Mucosa of stomach (tissue), 1 donor: ENCODE data around the gene PPP4R2.
"Not testable (repeated sequence)": the region's sequence is repeated elsewhere in the genome, so short reads cannot be mapped to it uniquely, and the experiment has no call there.

Experiments used
- H3K27me3 ChIP-seq: one replicate; pipeline ENCODE4 v1.7.0; 2013; ENCODE audit warnings: mild to moderate bottlenecking, low read length; ENCODE audit not compliant: control insufficient read depth, insufficient read depth
- H3K36me3 ChIP-seq: one replicate; pipeline ENCODE4 v1.7.0; 2013; ENCODE audit warnings: low read length; ENCODE audit not compliant: control insufficient read depth, insufficient read depth
- H3K4me1 ChIP-seq: one replicate; pipeline ENCODE4 v1.7.0; 2013; ENCODE audit warnings: mild to moderate bottlenecking, low read length; ENCODE audit not compliant: control insufficient read depth, insufficient read depth
- H3K4me3 ChIP-seq: one replicate; pipeline ENCODE4 v1.7.0; 2013; ENCODE audit warnings: low read length
- H3K9ac ChIP-seq: one replicate; pipeline ENCODE4 v1.7.0; 2013; ENCODE audit warnings: mild to moderate bottlenecking, low read length, moderate library complexity
- H3K9me3 ChIP-seq: one replicate; pipeline ENCODE4 v1.7.0; 2013; ENCODE audit warnings: mild to moderate bottlenecking, low read length, moderate library complexity; ENCODE audit not compliant: control insufficient read depth
- donor health status: Pancreatic carcinoma.

PPP4R2 gene

GRCh38 chr3:72985576-72985975 lies 11.0 kb upstream of the PPP4R2 start:
- H3K9ac ChIP-seq = no peak overlapping the region
- no peaks in the 10 kb centered on the region for H3K27me3 ChIP-seq
- H3K4me3 ChIP-seq = no peak overlapping the region
- H3K4me1 ChIP-seq = peaks cover 13% of the 10 kb centered on the region
- no peaks in the 10 kb centered on the region for H3K9me3 ChIP-seq
- no peaks in the 10 kb centered on the region for H3K36me3 ChIP-seq

- Histone ChIP-seq H3K4me3 (no peak overlapping the region), H3K4me1 (no peaks in the 10 kb centered on the region), H3K27me3 (no peaks in the 10 kb centered on the region), H3K9me3 (no peaks in the 10 kb centered on the region), H3K36me3 (no peaks in the 10 kb centered on the region), H3K9ac (no peak overlapping the region)
Observed at GRCh38 chr3:72990701-72991395, 5.8 kb upstream of the PPP4R2 start.

GRCh38 chr3:72991522-72991921 lies 5.1 kb upstream of the PPP4R2 start:
- Histone ChIP-seq H3K4me1 (peaks cover 6% of the 10 kb centered on the region), H3K4me3 (no peak overlapping the region), H3K9ac (no peak overlapping the region), H3K9me3 (no peaks in the 10 kb centered on the region), H3K36me3 (no peaks in the 10 kb centered on the region), H3K27me3 (no peaks in the 10 kb centered on the region)

DNA sequence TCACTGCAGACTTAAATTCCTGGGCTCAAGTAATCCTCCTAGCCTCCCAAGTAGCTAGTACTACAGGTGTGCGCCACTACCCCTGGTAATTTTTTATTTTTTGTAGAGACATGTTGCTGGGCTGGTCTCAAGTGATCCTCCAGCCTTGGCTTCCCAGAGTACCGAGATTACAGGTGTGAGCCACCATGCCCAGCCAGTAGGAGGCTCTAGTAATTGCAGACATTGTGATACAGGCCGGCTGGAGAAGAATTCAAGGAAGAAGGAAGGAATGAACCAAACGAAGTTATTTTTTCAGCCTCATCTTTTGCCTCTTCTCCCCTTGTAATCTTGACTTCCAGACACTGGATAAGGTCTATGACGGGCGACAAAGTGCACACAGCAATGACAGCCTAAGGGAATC lies 3.2 kb upstream of the PPP4R2 start:
- Histone ChIP-seq H3K4me3 (no peak overlapping the region), H3K4me1 (peaks cover 6% of the 10 kb centered on the region)

GRCh38 chr3:72995337-72995736 lies 1.3 kb upstream of the PPP4R2 start:
- no peak overlapping the region for H3K4me3 ChIP-seq
- H3K36me3 ChIP-seq = no peaks in the 10 kb centered on the region
- H3K9me3 ChIP-seq = no peaks in the 10 kb centered on the region
- H3K27me3 ChIP-seq = no peaks in the 10 kb centered on the region
- peaks cover 6% of the 10 kb centered on the region for H3K4me1 ChIP-seq
- no peak overlapping the region for H3K9ac ChIP-seq

More for the DNA sequence above, 3.2 kb upstream of the PPP4R2 start:
- Histone ChIP-seq H3K36me3 (no peaks in the 10 kb centered on the region), H3K9ac (no peak overlapping the region), H3K9me3 (no peaks in the 10 kb centered on the region), H3K27me3 (no peaks in the 10 kb centered on the region)

GRCh38 chr3:72996121-72996472 lies 514 bp upstream of the PPP4R2 start:
- Histone ChIP-seq H3K27me3 (no peaks in the 10 kb centered on the region), H3K4me1 (peaks cover 6% of the 10 kb centered on the region), H3K36me3 (no peaks in the 10 kb centered on the region), H3K4me3 (peak overlapping the region; percentile 85), H3K9me3 (no peaks in the 10 kb centered on the region), H3K9ac (peak overlapping the region; percentile 88)

- Histone ChIP-seq H3K9me3 (no peaks in the 10 kb centered on the region), H3K4me3 (peak overlapping the region; percentile 85), H3K27me3 (no peaks in the 10 kb centered on the region), H3K36me3 (no peaks in the 10 kb centered on the region), H3K4me1 (peaks cover 9% of the 10 kb centered on the region), H3K9ac (peak overlapping the region; percentile 88)
Observed at GRCh38 chr3:72997421-72997961, 880 bp downstream of the PPP4R2 start.

DNA sequence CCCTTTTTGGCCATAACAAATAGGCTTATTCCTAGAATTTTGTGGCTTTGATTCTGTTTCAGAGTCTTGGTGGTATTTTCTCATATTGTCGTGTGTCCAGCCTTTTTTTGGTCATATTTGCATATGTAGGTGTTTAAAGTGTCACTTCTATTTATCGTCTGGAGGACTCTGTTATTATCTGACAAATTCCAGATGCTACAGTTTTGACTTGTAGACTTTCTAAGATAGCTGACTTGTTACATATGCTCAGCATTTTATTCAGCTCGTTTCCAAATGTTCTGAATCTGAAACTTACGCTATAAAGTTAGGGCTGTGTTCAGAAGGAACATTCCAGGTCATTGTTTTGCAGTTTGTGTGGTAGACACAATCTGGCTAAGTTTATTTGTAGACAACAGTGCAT lies 1.9 kb downstream of the PPP4R2 start:
- Histone ChIP-seq H3K36me3 (no peaks in the 10 kb centered on the region), H3K4me1 (peaks cover 9% of the 10 kb centered on the region)

GRCh38 chr3:72999951-73000350 lies 3.3 kb downstream of the PPP4R2 start:
- H3K27me3 ChIP-seq = no peaks in the 10 kb centered on the region
- no peak overlapping the region for H3K9ac ChIP-seq
- H3K9me3 ChIP-seq = no peaks in the 10 kb centered on the region
- H3K4me1 ChIP-seq = peaks cover 9% of the 10 kb centered on the region
- no peaks in the 10 kb centered on the region for H3K36me3 ChIP-seq
- H3K4me3 ChIP-seq = no peak overlapping the region

More for the DNA sequence above, 1.9 kb downstream of the PPP4R2 start:
- Histone ChIP-seq H3K9ac (peak overlapping the region; percentile 1), H3K4me3 (no peak overlapping the region), H3K27me3 (no peaks in the 10 kb centered on the region), H3K9me3 (no peaks in the 10 kb centered on the region)

- H3K4me1 ChIP-seq, H3K36me3 ChIP-seq, H3K4me3 ChIP-seq, H3K9me3 ChIP-seq, H3K9ac ChIP-seq, H3K27me3 ChIP-seq: not testable (repeated sequence)
Observed at GRCh38 chr3:73003050-73003449, 6.4 kb downstream of the PPP4R2 start.

DNA sequence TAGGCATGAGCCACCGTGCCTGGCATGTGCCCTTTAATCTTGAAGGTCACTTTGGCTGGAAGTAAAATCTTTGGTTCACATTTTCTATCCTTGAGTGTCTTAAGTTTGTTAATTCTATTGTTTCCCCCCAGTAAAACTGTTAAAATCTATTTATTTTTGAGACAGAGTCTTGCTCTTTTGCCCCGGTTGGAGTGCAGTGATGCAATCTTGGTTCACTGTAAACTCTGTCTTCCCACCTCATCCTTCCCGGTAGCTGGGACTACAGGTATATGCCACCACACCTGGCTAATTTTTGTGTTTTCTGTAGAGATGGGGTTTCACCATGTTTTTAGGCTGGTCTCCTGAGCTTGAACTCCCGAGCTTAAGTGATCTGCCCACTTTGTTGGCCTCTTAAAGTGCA lies 7.7 kb downstream of the PPP4R2 start:
- H3K4me1 ChIP-seq = peaks cover 3% of the 10 kb centered on the region
- no peak overlapping the region for H3K4me3 ChIP-seq
- no peaks in the 10 kb centered on the region for H3K9me3 ChIP-seq
- no peak overlapping the region for H3K9ac ChIP-seq
- H3K27me3 ChIP-seq = no peaks in the 10 kb centered on the region
- H3K36me3 ChIP-seq = peaks cover 6% of the 10 kb centered on the region

DNA sequence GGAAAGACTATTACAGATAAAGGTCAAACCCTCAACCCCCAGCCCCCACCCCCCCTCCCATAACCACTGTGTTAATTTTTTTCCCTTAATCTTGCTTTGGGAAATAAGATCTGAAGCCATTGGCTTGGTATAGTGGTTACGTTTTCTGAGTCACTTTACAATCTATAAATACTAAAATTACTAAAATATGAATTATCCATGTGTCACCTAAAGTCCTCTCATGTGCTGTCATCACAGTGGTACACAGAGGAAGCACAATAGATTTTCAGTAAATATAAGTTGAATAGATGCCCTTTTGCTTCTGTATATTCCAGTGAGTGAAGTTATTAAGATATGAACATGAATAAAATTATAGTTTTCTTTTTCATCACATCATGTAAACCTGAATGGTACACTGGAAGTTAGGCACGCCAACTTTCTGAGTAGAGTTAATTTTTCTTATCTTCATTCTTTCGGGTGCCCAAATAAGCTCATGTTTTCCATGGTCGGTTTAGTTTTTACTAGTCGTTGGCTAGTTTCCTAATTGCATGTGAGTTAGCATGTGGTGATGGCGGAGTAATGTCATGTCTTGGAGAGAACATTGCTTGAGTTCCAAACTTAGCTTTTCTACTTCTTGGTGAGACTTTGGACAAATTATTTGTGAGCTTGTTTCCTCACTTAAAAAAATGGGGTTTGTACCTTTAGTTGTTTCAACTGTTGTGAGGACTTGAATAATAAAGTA lies 11.5 kb downstream of the PPP4R2 start:
- Histone ChIP-seq H3K9me3 (no peaks in the 10 kb centered on the region), H3K27me3 (no peaks in the 10 kb centered on the region), H3K9ac (no peak overlapping the region), H3K4me1 (no peaks in the 10 kb centered on the region), H3K36me3 (peaks cover 6% of the 10 kb centered on the region), H3K4me3 (no peak overlapping the region)
